BLaER1 treated with 17β-estradiol and CSF1 and Interleukin-3, amounts not matched to agents 10 nM and 100 nM (cell line): ENCODE data around the gene GATAD2B.

Source experiments
- H3K27ac ChIP-seq, 11 experiments: shearing (Covaris generic); formaldehyde crosslinking; 2 replicates each; pipeline ENCODE4 v1.8.1; 2022
- H3K27me3 ChIP-seq, 11 experiments: shearing (Covaris generic); formaldehyde crosslinking; 2 replicates each; pipeline ENCODE4 v1.8.1; 2022
- H3K36me3 ChIP-seq, 11 experiments: shearing (Covaris generic); formaldehyde crosslinking; 2 replicates each; pipeline ENCODE4 v1.8.1; 2022
- H3K4me1 ChIP-seq, 10 experiments: shearing (Covaris generic); formaldehyde crosslinking; 2 replicates each; pipeline ENCODE4 v1.8.1; 2022
- H3K4me2 ChIP-seq, 11 experiments: shearing (Covaris generic); formaldehyde crosslinking; 2 replicates each; pipeline ENCODE4 v1.8.1; 2022
- H3K4me3 ChIP-seq, 10 experiments: shearing (Covaris generic); formaldehyde crosslinking; 2 replicates each; pipeline ENCODE4 v1.8.1; 2022
- H3K9ac ChIP-seq, 11 experiments: shearing (Covaris generic); formaldehyde crosslinking; 2 replicates each; pipeline ENCODE4 v1.8.1; 2022
- H3K9me3 ChIP-seq, 11 experiments: shearing (Covaris generic); formaldehyde crosslinking; replicated peaks in 1 of 11; 2 replicates each; pipeline ENCODE4 v1.8.1; 2022
- H4K20me1 ChIP-seq, 11 experiments: shearing (Covaris generic); formaldehyde crosslinking; 2 replicates each; pipeline ENCODE4 v1.8.1; 2022
- Cebpa-rat ChIP-seq, 11 experiments: shearing (Covaris generic); IDR thresholded peaks; 2 replicates each; pipeline ENCODE4 v1.8.1; 2022

The GATAD2B gene

GRCh38 chr1:153881751-153882150 is 41.0 kb downstream of the GATAD2B start:
- Histone ChIP-seq H3K4me1 (peaks cover 54 to 80% (median 63%) of the 10 kb centered on the region in 10 experiments), H3K27ac (peak overlapping the region in 10 of 11 experiments; percentile 0 to 64 (median 53); a peak in 19 of 22 replicates), H3K27me3 (no peaks in the 10 kb centered on the region), H4K20me1 (peaks cover 53 to 100% (median 89%) of the 10 kb centered on the region in 11 experiments; a peak in 21 of 22 replicates), H3K36me3 (peaks cover 5 to 29% (median 20%) of the 10 kb centered on the region in 11 experiments; a peak in 21 of 22 replicates), H3K4me2 (peak overlapping the region; percentile 57 to 89 (median 79)), H3K9me3 (no peaks in the 10 kb centered on the region), H3K4me3 (peak overlapping the region in 4 of 10 experiments; percentile 4 to 29 (median 16); a peak in 2 of 20 replicates), H3K9ac (peak overlapping the region in 9 of 11 experiments; percentile 40 to 69 (median 52); a peak in 16 of 22 replicates)
- TF ChIP-seq Cebpa-rat (IDR thresholded peaks at IDR 0.05): no peak

DNA sequence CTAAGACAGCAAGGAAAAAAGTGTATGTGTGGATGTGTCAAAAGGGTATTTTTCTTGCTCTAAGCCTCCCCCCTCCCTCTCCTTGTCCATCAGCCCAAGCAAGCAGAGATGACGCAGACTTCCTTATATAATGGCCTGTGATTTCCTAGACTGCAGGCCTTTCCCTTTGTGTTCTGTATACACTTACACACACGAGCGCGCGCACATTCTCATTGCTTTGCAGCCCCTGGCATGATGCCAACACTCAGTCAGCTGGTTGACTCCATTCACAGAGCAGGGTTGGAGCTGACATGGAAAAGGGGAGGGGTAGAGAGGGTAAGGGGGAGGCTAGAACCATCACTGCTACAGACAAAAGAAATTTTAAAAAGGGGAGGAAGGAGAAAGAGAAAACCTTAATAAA is 41.8 kb downstream of the GATAD2B start:
- Histone ChIP-seq H3K4me1 (peaks cover 54 to 80% (median 63%) of the 10 kb centered on the region in 10 experiments), H3K4me2 (peak overlapping the region; percentile 57 to 89 (median 79)), H3K36me3 (peaks cover 0 to 29% (median 19%) of the 10 kb centered on the region in 11 experiments; a peak in 17 of 22 replicates), H3K9ac (peak overlapping the region in 9 of 11 experiments; percentile 40 to 69 (median 52); a peak in 16 of 22 replicates), H3K27ac (peak overlapping the region in 9 of 11 experiments; percentile 32 to 64 (median 54); a peak in 17 of 22 replicates), H3K27me3 (no peaks in the 10 kb centered on the region), H3K9me3 (no peaks in the 10 kb centered on the region), H3K4me3 (peak overlapping the region in 2 of 10 experiments; percentile 26 to 29; a peak in 2 of 20 replicates), H4K20me1 (peaks cover 58 to 100% (median 96%) of the 10 kb centered on the region in 11 experiments; a peak in 21 of 22 replicates)
- TF ChIP-seq Cebpa-rat (IDR thresholded peaks at IDR 0.05): no peak

- Histone ChIP-seq H3K27ac (peak overlapping the region in 5 of 11 experiments; percentile 32 to 54 (median 40); a peak in 7 of 22 replicates), H4K20me1 (peaks cover 59 to 100% (median 98%) of the 10 kb centered on the region in 11 experiments; a peak in 21 of 22 replicates)
Measured at GRCh38 chr1:153880024-153880423, 42.7 kb downstream of the GATAD2B start.

DNA sequence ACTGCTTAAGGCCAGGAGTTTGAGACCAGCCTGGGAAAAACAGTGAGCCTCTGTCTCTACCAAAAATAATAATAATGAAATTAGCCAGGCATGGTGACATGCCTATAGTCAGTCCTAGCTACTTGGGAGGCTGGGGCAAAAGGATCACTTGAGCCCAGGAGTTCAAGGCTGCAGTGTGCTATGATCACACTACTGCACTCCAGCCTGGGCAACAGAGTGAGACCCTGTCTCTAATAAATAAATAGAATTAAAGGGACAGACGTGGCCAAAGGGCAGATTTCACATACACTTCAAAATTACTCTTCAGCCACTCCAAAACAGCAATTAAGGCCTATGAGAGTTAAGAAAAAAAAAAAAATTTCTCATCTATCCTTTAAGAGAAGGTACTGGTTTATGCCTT is 45.7 kb downstream of the GATAD2B start:
- peaks cover 21 to 57% (median 30%) of the 10 kb centered on the region in 10 experiments for H3K4me1 ChIP-seq
- no peaks in the 10 kb centered on the region for H3K9me3 ChIP-seq
- H3K4me2 ChIP-seq: no peak overlapping the region
- H3K27ac ChIP-seq: no peak overlapping the region
- H4K20me1 ChIP-seq: peaks cover 61 to 100% (median 98%) of the 10 kb centered on the region in 11 experiments
- H3K27me3 ChIP-seq: no peaks in the 10 kb centered on the region
- peaks cover 0 to 50% (median 28%) of the 10 kb centered on the region in 11 experiments; a peak in 20 of 22 replicates for H3K36me3 ChIP-seq
- no peak overlapping the region for H3K9ac ChIP-seq
- no peak overlapping the region for H3K4me3 ChIP-seq
- no peak for TF ChIP-seq Cebpa-rat (IDR thresholded peaks at IDR 0.05)

More at GRCh38 chr1:153880024-153880423, 42.7 kb downstream of the GATAD2B start:
- Histone ChIP-seq H3K4me3 (no peak overlapping the region), H3K4me1 (peaks cover 50 to 74% (median 58%) of the 10 kb centered on the region in 10 experiments), H3K27me3 (no peaks in the 10 kb centered on the region), H3K4me2 (peak overlapping the region; percentile 57 to 89 (median 79); a peak in 17 of 22 replicates), H3K36me3 (peaks cover 0 to 37% (median 22%) of the 10 kb centered on the region in 11 experiments; a peak in 20 of 22 replicates), H3K9me3 (no peaks in the 10 kb centered on the region), H3K9ac (peak overlapping the region in 2 of 11 experiments; percentile 12 to 49; a peak in 3 of 22 replicates)
- TF ChIP-seq Cebpa-rat (IDR thresholded peaks at IDR 0.05): no peak

- Histone ChIP-seq H3K9ac (no peak overlapping the region), H3K9me3 (no peaks in the 10 kb centered on the region), H4K20me1 (peaks cover 58 to 100% (median 98%) of the 10 kb centered on the region in 11 experiments), H3K27me3 (no peaks in the 10 kb centered on the region), H3K4me1 (peaks cover 0 to 34% (median 11%) of the 10 kb centered on the region in 10 experiments; a peak in 13 of 20 replicates), H3K4me2 (peak overlapping the region in 1 of 11 experiments; percentile 2; a peak in 1 of 22 replicates), H3K27ac (0 out of 22 replicates have a peak overlapping the region, but pooled peaks of 1 of the 11 experiments have one; percentile 6), H3K36me3 (peaks cover 11 to 67% (median 55%) of the 10 kb centered on the region in 11 experiments), H3K4me3 (no peak overlapping the region)
- TF ChIP-seq Cebpa-rat (IDR thresholded peaks at IDR 0.05): no peak
Measured at GRCh38 chr1:153872934-153873333, 49.8 kb downstream of the GATAD2B start.

- peaks cover 58 to 100% (median 98%) of the 10 kb centered on the region in 11 experiments for H4K20me1 ChIP-seq
- H3K27ac ChIP-seq: no peak overlapping the region
- no peak overlapping the region for H3K9ac ChIP-seq
- H3K27me3 ChIP-seq: no peaks in the 10 kb centered on the region
- H3K9me3 ChIP-seq: no peaks in the 10 kb centered on the region
- H3K36me3 ChIP-seq: peaks cover 11 to 70% (median 55%) of the 10 kb centered on the region in 11 experiments
- H3K4me3 ChIP-seq: no peak overlapping the region
- peaks cover 0 to 32% (median 11%) of the 10 kb centered on the region in 10 experiments; a peak in 13 of 20 replicates for H3K4me1 ChIP-seq
- TF ChIP-seq Cebpa-rat (IDR thresholded peaks at IDR 0.05): no peak
- peak overlapping the region in 2 of 11 experiments; percentile 19 to 27; a peak in 2 of 22 replicates for H3K4me2 ChIP-seq
Measured at GRCh38 chr1:153872331-153872730, 50.4 kb downstream of the GATAD2B start.

- Histone ChIP-seq H3K27me3 (no peaks in the 10 kb centered on the region), H3K9me3 (no peaks in the 10 kb centered on the region), H3K4me1 (peaks cover 0 to 32% (median 11%) of the 10 kb centered on the region in 10 experiments; a peak in 13 of 20 replicates), H4K20me1 (peaks cover 65 to 100% (median 97%) of the 10 kb centered on the region in 11 experiments; a peak in 21 of 22 replicates), H3K27ac (no peak overlapping the region), H3K4me3 (no peak overlapping the region), H3K4me2 (peak overlapping the region in 3 of 11 experiments; percentile 1 to 26 (median 16); a peak in 4 of 22 replicates), H3K36me3 (peaks cover 21 to 66% (median 40%) of the 10 kb centered on the region in 11 experiments; a peak in 21 of 22 replicates), H3K9ac (no peak overlapping the region)
- TF ChIP-seq Cebpa-rat (IDR thresholded peaks at IDR 0.05): peak in 4 of 11 experiments; percentile 22 to 79 (median 41); a peak in 4 of 22 replicates
Measured at GRCh38 chr1:153869486-153869885, 53.3 kb downstream of the GATAD2B start.

DNA sequence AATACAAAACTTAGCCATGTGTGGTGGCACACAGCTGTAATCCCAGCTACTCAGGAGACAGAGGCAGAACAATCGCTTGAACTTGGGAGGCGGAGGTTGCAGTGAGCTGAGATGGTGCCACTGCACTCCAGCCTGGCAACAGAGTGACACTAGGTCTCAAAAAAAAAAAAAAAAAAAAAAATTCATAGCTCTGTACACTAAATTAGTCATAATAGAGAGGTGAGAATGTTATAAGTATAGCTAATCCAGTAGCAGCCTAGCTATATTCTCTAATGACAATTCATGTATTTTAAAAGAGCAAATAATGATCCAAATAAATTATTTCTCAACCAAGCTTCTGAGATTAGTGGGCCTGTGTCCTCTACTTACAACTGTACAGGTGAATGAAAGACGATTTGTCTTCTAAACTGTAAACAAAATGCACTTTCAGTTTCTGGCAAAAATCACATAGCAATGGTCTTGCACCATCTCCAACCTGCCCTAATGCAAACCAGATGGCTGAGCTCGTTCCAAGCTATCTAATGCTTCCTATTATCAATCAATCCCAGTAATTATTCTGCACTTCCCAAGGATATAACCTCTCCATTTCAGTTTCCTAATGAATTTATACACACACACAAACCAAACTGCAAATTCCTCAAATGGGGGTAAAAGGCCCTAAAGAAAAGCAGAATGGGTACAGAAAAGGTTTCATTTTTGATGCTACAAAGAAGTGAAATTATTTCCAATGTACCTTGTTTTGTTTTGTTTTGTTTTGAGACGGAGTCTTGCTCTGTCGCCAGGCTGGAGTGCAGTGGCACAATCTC is 56.5 kb downstream of the GATAD2B start:
- Histone ChIP-seq H3K4me2 (no peak overlapping the region), H3K4me1 (peaks cover 0 to 10% (median 7%) of the 10 kb centered on the region in 10 experiments; a peak in 10 of 20 replicates), H3K36me3 (peaks cover 16 to 69% (median 37%) of the 10 kb centered on the region in 11 experiments; a peak in 21 of 22 replicates), H3K27ac (no peak overlapping the region), H3K9me3 (no peaks in the 10 kb centered on the region), H3K27me3 (no peaks in the 10 kb centered on the region), H3K4me3 (no peak overlapping the region), H4K20me1 (peaks cover 62 to 100% (median 94%) of the 10 kb centered on the region in 11 experiments; a peak in 21 of 22 replicates), H3K9ac (no peak overlapping the region)
- no peak for TF ChIP-seq Cebpa-rat (IDR thresholded peaks at IDR 0.05)
